HG03060 (cell line): ENCODE measurements around the gene ATF6B.

Source experiments
- ATAC-seq: cut with Tn5 transposase; IDR thresholded peaks from one replicate; pipeline ENCODE4 v1.9.1; 2021; ENCODE audit warnings: low read depth, moderate number of reproducible peaks; ENCODE audit not compliant: unreplicated experiment

The ATF6B gene

DNA sequence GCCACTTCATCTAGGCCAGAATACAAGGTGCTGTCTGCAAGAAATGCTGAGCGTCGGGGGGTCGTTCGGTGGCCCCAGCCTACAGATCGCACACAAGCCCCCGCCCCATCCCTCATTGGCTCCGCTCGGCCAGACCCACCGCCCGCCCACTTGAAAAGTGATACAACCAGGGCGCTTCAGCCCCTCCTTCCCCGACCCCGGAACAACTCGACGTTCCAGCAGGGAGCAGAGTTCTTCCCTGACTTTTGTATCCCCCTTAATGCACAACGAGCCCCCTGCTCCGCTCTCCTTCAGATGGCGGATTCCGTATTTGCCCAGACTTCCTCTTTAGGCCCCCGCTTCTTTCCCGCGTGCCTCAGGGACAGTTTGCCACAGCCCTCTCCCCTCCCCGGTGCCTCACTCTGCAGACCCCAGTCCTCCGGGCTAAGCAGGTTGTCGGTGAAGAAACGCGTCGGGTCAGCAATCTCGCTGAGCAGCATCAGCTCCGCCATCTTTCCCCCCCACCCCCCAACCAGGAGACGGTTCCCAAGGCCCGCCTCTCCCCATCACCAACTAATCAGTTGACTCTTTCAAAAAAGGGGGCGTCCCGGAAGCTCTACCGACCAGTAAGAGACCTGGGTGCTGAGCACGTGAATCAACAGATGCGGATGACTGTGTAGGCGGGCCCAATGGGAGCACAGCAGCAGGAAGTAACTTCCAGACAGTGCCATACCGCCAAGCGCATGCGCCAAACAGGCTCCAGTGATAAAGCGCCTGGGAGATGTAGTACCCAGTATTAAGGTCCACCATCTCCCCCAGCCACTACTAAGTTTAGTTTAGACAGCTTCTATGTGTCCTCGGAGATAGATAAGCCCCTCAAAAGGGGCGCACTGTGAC, at the start of gene ATF6B:
TSS of gene ATF6B (minus strand) at position 530 of the 876 bp plus-strand sequence. CDS start at position 491, 39 bp downstream.
- peak; percentile 90 for ATAC-seq

DNA sequence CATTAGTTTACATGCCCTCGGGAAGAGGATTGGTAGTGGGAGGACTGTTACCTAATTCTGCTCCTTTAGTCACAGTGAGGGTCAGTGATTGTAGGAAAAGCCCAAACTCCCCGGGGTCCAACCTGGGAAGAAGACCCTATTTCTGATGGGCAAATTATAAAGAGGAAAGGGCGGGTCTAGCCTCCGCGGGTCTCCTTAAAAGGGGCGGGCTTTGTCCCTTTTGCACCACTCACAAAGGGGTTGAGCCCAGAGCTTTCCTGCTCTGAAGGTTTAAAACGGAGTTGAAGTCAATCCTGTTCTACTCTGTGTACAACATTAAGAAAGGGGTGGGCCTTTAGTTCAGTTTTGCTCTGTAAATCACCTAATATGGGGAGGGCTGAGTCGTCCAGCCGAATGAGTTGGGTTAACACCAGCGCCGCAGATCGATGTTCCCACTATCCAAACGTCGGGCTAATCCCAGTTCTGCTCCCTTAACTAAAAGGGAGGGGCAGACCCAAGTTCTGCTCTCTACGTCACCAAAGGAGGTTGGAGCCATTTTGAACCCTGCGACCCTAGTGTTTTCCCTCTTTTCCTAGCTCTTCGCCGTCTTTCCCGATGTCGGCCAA, 49.2 kb upstream of the ATF6B start:
- no peak for ATAC-seq

GRCh38 chr6:32176476-32177182, 48.6 kb upstream of the ATF6B start:
- no peak for ATAC-seq

- no peak for ATAC-seq
Observed at GRCh38 chr6:32175711-32176475, 47.8 kb upstream of the ATF6B start, which contains the start of gene AGPAT1. TSS of gene AGPAT1 (minus strand) at chr6:32176084. CDS start at chr6:32171496, 4,588 bp downstream.

DNA sequence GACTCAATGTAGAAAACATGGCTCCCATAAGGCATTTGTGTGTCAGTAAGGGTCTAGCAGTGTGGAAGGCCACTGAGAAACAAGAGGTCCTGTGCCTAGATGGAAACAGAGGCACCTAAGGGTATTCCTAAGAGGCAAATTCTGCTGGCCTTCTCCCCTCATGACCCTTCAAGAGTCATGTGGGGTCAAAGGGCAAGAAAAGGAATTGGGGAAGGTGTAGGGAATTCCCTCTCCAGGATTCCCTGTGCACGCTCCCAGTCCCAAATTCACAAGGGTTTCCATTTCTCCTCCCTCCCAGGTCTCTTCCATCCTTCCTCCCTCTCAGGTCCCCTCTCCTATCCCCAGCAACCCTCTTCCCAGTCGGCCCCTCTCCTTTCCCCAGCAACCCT, 47.3 kb upstream of the ATF6B start:
- ATAC-seq, result no peak

GRCh38 chr6:32174416-32174815, 46.4 kb upstream of the ATF6B start:
- no peak for ATAC-seq

DNA sequence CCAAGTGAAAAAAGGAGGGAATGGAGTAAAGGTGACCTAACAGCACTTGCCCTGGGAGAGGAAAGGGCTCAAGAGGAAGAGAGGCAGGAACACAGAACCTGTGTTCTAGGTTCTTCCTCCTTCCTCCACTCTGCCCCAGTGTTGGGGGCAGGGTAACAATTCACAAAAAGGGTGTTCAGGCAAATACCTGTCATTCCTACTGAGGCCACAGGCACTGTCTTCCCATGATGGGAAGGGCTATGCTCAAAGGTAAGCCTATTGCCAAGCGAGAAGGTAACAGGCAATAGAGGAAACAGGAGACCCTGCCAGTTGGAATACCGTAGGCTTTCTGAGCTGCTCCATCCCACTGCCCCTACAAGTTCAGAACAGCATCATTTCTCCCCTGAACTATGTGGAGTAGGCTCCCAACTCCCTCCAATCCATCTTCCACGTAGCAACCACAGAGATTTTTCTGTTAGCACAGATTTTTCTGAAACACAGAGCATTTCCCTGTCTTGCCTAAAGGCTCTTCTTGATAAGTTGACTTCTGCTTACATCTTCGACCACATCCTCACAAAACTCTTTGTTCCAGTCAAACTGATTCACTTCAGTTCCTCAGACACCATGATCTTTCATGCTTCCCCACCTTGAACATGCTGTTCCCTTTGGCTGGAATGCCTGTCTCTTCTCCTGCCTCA, 45.1 kb upstream of the ATF6B start:
- ATAC-seq, result no peak

DNA sequence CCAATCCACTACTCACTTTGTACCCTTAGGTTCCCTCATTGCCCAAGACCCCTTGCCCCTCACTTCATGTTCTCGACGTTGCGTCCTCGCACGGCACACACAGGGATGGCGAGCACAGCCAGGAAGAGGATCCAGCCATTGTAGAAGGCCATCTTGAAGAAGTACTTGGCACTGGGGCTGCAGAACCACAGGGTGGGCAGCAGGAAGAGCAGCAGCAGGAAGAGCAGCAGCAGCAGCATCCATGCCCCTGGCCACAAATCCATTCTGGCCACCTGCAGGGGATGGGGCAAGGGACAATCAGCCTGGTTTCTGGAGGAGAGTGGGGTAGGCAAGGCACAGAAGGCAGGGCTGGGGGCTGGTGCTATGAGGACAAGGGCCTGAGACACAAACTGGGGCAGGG, 43.2 kb upstream of the ATF6B start:
- ATAC-seq, result no peak

DNA sequence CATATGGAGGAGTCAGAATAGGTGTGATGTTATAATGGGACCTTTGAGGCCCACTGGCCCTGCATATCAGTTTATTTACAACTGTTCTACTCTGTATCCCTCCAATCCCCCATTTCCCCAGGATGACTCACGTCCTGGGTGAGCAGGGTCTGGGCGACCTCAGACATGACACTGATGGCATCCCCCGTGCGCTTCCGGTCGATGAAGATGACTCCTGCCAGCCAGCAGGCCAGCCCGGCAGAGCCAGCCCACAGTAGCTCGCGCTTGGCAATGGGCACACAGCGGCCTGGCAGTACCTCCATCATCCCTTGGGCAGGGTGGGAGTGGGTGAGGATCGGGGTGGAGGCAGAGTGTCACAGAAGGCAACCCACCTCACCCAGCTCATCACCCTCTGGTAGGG, 42.2 kb upstream of the ATF6B start:
- no peak for ATAC-seq

- ATAC-seq, result no peak
Observed at GRCh38 chr6:32168807-32169591, 41.0 kb upstream of the ATF6B start.

DNA sequence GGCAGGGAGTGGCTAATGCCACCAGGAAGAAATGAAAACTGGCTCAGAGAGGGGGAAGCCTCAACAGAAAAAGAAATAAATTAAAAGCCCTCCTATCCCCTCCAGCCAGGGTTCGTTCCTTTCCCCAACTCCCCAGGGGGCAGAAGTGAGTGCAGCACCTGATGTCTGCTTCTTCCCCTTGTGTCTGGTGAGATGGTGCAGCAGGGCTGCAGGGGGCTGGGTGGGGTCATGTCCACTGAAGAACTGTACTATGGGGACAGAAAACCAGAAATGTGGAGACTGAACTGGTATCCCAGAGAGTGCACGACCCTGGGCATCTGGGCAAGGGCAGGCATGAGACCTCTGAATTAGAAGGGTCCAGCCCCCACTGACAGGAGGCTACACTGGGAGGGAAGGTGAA, 40.3 kb upstream of the ATF6B start:
- ATAC-seq, result no peak

- ATAC-seq, result no peak
Observed at GRCh38 chr6:32167761-32168262, 39.8 kb upstream of the ATF6B start.

GRCh38 chr6:32167154-32167760, 39.2 kb upstream of the ATF6B start:
- no peak for ATAC-seq

DNA sequence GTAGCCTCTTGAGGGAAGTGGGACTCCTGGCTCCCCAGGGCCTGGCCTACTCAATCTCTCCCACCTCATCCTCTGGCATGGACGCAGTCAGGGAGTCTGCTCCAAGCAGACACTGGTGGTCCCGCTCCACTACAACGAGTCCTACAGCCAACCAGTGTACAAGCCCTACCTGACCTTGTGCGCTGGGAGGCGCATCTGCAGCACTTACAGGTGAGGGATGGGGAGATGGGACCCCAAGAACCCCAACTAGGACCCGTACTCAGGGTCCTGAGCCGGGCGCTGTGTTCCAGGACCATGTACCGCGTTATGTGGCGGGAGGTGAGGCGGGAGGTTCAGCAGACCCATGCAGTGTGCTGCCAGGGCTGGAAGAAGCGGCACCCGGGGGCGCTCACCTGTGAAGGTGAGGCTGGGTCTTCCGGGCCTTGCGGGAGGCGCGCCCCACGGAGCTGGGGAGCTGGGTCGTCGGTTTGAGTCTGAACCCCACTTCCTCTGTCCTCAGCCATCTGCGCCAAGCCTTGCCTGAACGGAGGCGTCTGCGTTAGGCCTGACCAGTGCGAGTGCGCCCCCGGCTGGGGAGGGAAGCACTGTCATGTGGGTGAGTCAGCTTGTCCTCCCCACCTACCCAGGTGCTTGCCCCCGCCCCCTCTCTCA, 38.5 kb upstream of the ATF6B start:
- ATAC-seq, result no peak

DNA sequence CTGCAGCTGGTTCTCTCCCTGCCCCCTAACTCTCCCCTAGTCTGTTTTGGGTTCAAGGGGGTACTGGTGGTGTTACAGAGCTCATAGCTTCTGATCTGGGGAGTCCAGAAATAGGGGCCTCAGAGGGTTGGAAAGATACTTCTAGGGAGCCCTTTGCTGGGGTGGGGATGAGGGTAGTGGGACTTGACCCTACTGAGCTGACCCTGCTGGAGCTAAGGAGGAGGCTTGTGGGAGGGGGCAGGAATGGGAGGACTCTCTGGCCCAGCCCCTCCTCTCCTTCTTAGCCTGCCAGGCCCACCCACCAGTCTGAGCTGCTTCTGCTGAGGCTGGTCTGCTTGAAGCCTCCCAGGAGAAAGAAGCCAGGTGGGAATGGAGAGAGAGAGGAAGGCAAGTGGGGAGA, 36.2 kb upstream of the ATF6B start, which contains the start of gene EGFL8:
TSS of gene EGFL8 (plus strand) at position 301 of the 400 bp plus-strand sequence. CDS start 1,571 bp downstream, outside the sequence.
- ATAC-seq, result no peak

GRCh38 chr6:32163559-32164258, 35.7 kb upstream of the ATF6B start:
- ATAC-seq, result no peak

DNA sequence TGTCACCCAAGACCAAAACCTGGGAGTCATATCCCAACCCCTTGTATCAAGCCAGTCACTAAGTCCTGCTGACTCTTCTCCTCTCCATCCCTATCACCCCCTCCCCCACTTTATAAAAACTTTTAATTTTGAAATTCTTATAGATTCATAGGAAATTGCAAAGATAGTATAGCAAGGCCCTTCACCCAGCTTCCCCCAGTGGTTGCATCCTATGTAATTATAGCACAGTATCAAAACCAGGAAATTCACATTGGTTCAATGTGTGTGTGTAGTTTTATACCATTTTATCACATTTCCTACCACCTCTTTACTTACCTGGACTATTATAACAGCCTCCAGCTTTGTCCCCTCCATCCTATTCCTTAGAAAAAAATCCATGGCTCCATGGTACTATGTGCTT, 30.0 kb upstream of the ATF6B start:
- no peak for ATAC-seq
